GM12878 (cell line): ENCODE measurements around the gene KIFAP3. TPM values are rescaled to one million over a fixed set of nuclear protein-coding genes. Genes with fewer than 3 reads are reported as not detected.
A peak's percentile ranks its signal among the peaks of the same experiment; 100 is the strongest.

Experiments used
- FOXM1 ChIP-seq: IDR thresholded peaks from 2 replicates; pipeline ENCODE4 v1.6.1; 2012; ENCODE audit warnings: low read depth, mild to moderate bottlenecking, inconsistent platforms, low read length, moderate library complexity
- HDGF ChIP-seq: fragments of 450-650 bp; IDR thresholded peaks from 2 replicates; pipeline ENCODE4 v1.6.1; 2016; ENCODE audit warnings: antibody characterized with exemption
- MTA2 ChIP-seq: fragments of 450-650 bp; IDR thresholded peaks from 2 replicates; pipeline ENCODE4 v1.6.1; 2016; ENCODE audit warnings: low read depth, mild to moderate bottlenecking, moderate library complexity
- NR2F1 ChIP-seq: fragments of 450-650 bp; conservative IDR thresholded peaks from 2 replicates; pipeline ENCODE4 v1.6.1; 2017; ENCODE audit warnings: mild to moderate bottlenecking
- SIX5 ChIP-seq: IDR thresholded peaks from 2 replicates; pipeline ENCODE4 v1.6.1; 2011; ENCODE audit warnings: mild to moderate bottlenecking, low read depth, low read length, moderate library complexity; ENCODE audit not compliant: severe bottlenecking
- SKIL ChIP-seq: fragments of 450-650 bp; IDR thresholded peaks from 2 replicates; pipeline ENCODE4 v1.6.1; 2017; ENCODE audit warnings: mild to moderate bottlenecking, low read depth, inconsistent platforms; ENCODE audit not compliant: poor library complexity, severe bottlenecking
- SMC3 ChIP-seq: IDR thresholded peaks from 2 replicates; pipeline ENCODE4 v1.6.1; 2011; ENCODE audit warnings: low read length, improper control_type of control experiment, borderline replicate concordance
- SREBF1 ChIP-seq: IDR thresholded peaks from 2 replicates; pipeline ENCODE4 v1.6.1; 2012; ENCODE audit warnings: mild to moderate bottlenecking, low read length
- STAT1 ChIP-seq: fragments of 450-650 bp; conservative IDR thresholded peaks from 2 replicates; pipeline ENCODE4 v1.6.1; 2014; ENCODE audit warnings: antibody characterized with exemption, mild to moderate bottlenecking
- TAF1 ChIP-seq: IDR thresholded peaks from 2 replicates; pipeline ENCODE4 v1.6.1; 2011; ENCODE audit warnings: mild to moderate bottlenecking, low read depth, low read length, borderline replicate concordance
- TARDBP ChIP-seq: IDR thresholded peaks from 2 replicates; pipeline ENCODE4 v1.6.1; 2016; ENCODE audit warnings: borderline replicate concordance
- TBL1XR1 ChIP-seq: IDR thresholded peaks from 2 replicates; pipeline ENCODE4 v1.6.1; 2012; ENCODE audit warnings: low read depth, low read length, improper control_type of control experiment
- YY1 ChIP-seq: IDR thresholded peaks from 2 replicates; pipeline ENCODE4 v1.6.1; 2011; ENCODE audit warnings: low read depth, mild to moderate bottlenecking, low read length
- ZNF217 ChIP-seq: fragments of 450-650 bp; IDR thresholded peaks from 2 replicates; pipeline ENCODE4 v1.6.1; 2017; ENCODE audit warnings: antibody characterized with exemption, mild to moderate bottlenecking
- ZNF274 ChIP-seq: IDR thresholded peaks from one replicate; pipeline ENCODE4 v1.8.0; 2011; ENCODE audit not compliant: insufficient read length, insufficient read depth
- ZNF687 ChIP-seq: fragments of 450-650 bp; IDR thresholded peaks from 2 replicates; pipeline ENCODE4 v1.6.1; 2017; ENCODE audit warnings: mild to moderate bottlenecking, moderate library complexity
- polyA plus RNA-seq, 11 experiments: library from polyadenylated mRNA; depleted of rRNA in 4 of 11; unstranded in 6 of 11; stranded (reverse) in 5 of 11; fragments of >200 nt; fragmentation: Nextera tagmentation in 4 of 11; fragmentation: Illumina TruSeq in 1 of 11; extraction: Ambion mirVana in 4 of 11; extraction: Trizol in 1 of 11; gene quantifications; 1 replicate in 1 of 11; 2 replicates in 10 of 11; pipeline versions ENCODE4 v1.2.1 to v1.2.3, GENCODE V29; 2011 to 2016; ENCODE audit warnings: inconsistent platforms in 2 of 11, missing spikeins in 2 of 11, low read depth in 1 of 11
- total RNA-seq, 4 experiments: library from RNA; depleted of rRNA in 3 of 4; stranded (reverse); fragments of >200 nt in 3 of 4; fragmentation: Illumina TruSeq in 1 of 4; extraction: Trizol in 1 of 4; gene quantifications; 2 replicates each; pipeline versions ENCODE4 v1.2.1 to v1.2.3, GENCODE V29; 2013 to 2021
- TF ChIP-seq, protein P1 (sequence below): fragments of 450-650 bp; IDR thresholded peaks from 2 replicates; pipeline ENCODE4 v1.6.1; 2017; ENCODE audit warnings: low read depth, mild to moderate bottlenecking, moderate library complexity
- TF ChIP-seq, protein P2 (sequence below): fragments of 450-650 bp; IDR thresholded peaks from 2 replicates; pipeline ENCODE4 v1.6.1; 2016; ENCODE audit warnings: mild to moderate bottlenecking
- TF ChIP-seq, protein P3 (sequence below): fragments of 450-650 bp; formaldehyde crosslinking; IDR thresholded peaks from 2 replicates; pipeline ENCODE4 v1.4.0; 2022; ENCODE audit warnings: mild to moderate bottlenecking, moderate library complexity

Gene KIFAP3
- total and polyA plus RNA-seq, 10 of the 15 experiments (the other 5 are each of a cell fraction or from before 2014, with no cell fraction given): 13.7 to 100 (median 18.9) TPM

DNA sequence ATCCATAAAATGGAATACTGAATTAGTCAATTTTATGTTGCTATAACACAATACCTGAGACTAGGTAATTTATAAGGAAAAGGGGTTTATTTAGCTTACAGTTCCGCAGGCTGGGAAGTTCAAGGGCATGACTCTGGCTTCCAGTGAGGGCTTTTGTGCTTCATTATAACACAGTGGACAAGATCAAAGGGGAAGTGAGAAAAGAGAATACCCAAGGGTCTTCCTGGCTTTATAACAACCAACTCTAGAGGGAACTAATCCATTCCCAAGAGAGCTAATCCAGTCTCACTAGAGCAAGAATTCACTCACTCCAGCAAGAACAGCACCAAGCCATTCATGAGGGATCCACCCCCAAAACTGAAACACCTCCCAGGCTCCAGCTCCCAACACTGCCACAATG is 3.1 kb downstream of the KIFAP3 start (continued):
- 0 out of 2 replicates have a peak, but pooled peaks have one; percentile 6 for TF ChIP-seq ZNF687
- TF ChIP-seq SMC3: no peak
- TF ChIP-seq HDGF: no peak
- peak; percentile 60; the same call in 1 of the 2 replicates for TF ChIP-seq MTA2
- TF ChIP-seq ZNF217: no peak
- no peak for TF ChIP-seq SIX5
- no peak for TF ChIP-seq SREBF1
- TF ChIP-seq, protein P1, sequence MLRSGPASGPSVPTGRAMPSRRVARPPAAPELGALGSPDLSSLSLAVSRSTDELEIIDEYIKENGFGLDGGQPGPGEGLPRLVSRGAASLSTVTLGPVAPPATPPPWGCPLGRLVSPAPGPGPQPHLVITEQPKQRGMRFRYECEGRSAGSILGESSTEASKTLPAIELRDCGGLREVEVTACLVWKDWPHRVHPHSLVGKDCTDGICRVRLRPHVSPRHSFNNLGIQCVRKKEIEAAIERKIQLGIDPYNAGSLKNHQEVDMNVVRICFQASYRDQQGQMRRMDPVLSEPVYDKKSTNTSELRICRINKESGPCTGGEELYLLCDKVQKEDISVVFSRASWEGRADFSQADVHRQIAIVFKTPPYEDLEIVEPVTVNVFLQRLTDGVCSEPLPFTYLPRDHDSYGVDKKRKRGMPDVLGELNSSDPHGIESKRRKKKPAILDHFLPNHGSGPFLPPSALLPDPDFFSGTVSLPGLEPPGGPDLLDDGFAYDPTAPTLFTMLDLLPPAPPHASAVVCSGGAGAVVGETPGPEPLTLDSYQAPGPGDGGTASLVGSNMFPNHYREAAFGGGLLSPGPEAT: peak; percentile 70
- no peak for TF ChIP-seq YY1
- no peak for TF ChIP-seq STAT1
- TF ChIP-seq SKIL: no peak
- TF ChIP-seq, protein P2, sequence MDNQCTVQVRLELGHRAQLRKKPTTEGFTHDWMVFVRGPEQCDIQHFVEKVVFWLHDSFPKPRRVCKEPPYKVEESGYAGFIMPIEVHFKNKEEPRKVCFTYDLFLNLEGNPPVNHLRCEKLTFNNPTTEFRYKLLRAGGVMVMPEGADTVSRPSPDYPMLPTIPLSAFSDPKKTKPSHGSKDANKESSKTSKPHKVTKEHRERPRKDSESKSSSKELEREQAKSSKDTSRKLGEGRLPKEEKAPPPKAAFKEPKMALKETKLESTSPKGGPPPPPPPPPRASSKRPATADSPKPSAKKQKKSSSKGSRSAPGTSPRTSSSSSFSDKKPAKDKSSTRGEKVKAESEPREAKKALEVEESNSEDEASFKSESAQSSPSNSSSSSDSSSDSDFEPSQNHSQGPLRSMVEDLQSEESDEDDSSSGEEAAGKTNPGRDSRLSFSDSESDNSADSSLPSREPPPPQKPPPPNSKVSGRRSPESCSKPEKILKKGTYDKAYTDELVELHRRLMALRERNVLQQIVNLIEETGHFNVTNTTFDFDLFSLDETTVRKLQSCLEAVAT: no peak; the same call in 1 of the 2 replicates
- TF ChIP-seq NR2F1: no peak
- no peak for TF ChIP-seq TAF1
- TF ChIP-seq ZNF274: no peak
- no peak for TF ChIP-seq TARDBP
- no peak for TF ChIP-seq TBL1XR1
- TF ChIP-seq, protein P3, sequence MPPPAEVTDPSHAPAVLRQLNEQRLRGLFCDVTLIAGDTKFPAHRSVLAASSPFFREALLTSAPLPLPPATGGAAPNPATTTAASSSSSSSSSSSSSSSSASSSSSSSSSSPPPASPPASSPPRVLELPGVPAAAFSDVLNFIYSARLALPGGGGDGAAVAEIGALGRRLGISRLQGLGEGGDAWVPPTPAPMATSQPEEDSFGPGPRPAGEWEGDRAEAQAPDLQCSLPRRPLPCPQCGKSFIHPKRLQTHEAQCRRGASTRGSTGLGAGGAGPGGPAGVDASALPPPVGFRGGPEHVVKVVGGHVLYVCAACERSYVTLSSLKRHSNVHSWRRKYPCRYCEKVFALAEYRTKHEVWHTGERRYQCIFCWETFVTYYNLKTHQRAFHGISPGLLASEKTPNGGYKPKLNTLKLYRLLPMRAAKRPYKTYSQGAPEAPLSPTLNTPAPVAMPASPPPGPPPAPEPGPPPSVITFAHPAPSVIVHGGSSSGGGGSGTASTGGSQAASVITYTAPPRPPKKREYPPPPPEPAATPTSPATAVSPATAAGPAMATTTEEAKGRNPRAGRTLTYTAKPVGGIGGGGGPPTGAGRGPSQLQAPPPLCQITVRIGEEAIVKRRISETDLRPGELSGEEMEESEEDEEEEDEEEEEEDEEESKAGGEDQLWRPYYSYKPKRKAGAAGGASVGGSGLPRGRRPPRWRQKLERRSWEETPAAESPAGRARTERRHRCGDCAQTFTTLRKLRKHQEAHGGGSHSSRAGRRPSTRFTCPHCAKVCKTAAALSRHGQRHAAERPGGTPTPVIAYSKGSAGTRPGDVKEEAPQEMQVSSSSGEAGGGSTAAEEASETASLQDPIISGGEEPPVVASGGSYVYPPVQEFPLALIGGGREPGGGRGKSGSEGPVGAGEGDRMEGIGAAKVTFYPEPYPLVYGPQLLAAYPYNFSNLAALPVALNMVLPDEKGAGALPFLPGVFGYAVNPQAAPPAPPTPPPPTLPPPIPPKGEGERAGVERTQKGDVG (CRISPR knock-in tag): no peak
- no peak for TF ChIP-seq FOXM1
